Choroid plexus epithelial cell (primary cell): ENCODE measurements around the gene ZNF316.

ENCODE experiments used
- DNase-seq: peaks from one replicate; pipeline ENCODE4 v3.0.0-alpha.2; 2010; ENCODE audit warnings: low read depth
- H3K4me3 ChIP-seq: 2 replicates; pipeline ENCODE4 v1.5.1; 2011; ENCODE audit warnings: low read depth, mild to moderate bottlenecking, control low read depth, low read length, moderate library complexity
- TF ChIP-seq, protein P1 (sequence below): conservative IDR thresholded peaks from 2 replicates; pipeline ENCODE4 v1.5.1; 2011; ENCODE audit warnings: low read depth, mild to moderate bottlenecking, control low read depth, inconsistent platforms, low read length, moderate library complexity

ZNF316 gene

DNA sequence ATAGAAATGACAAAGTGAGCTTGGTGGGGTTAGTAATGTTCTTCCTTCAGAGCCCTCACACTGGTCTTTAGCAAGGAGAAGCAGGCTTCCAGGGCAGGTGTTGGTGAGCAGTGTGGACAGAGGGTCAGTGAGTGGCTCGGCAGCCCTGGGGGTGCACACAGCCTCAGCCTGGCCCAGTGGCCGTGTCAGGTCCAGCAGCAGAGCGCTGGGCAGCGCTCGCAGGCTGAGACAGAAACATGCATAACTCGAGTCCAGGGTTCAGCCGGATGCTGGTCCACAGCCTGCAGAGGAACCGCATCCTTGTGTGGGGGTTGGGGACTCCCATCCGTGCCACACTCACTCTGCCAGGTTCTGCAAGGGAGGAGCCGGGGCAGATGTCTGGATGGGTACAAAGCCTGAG is 32.7 kb upstream of the ZNF316 start:
- TF ChIP-seq, protein P1, sequence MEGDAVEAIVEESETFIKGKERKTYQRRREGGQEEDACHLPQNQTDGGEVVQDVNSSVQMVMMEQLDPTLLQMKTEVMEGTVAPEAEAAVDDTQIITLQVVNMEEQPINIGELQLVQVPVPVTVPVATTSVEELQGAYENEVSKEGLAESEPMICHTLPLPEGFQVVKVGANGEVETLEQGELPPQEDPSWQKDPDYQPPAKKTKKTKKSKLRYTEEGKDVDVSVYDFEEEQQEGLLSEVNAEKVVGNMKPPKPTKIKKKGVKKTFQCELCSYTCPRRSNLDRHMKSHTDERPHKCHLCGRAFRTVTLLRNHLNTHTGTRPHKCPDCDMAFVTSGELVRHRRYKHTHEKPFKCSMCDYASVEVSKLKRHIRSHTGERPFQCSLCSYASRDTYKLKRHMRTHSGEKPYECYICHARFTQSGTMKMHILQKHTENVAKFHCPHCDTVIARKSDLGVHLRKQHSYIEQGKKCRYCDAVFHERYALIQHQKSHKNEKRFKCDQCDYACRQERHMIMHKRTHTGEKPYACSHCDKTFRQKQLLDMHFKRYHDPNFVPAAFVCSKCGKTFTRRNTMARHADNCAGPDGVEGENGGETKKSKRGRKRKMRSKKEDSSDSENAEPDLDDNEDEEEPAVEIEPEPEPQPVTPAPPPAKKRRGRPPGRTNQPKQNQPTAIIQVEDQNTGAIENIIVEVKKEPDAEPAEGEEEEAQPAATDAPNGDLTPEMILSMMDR, result no peak
- DNase-seq, result no peak
- H3K4me3 ChIP-seq, result no peak overlapping the region

DNA sequence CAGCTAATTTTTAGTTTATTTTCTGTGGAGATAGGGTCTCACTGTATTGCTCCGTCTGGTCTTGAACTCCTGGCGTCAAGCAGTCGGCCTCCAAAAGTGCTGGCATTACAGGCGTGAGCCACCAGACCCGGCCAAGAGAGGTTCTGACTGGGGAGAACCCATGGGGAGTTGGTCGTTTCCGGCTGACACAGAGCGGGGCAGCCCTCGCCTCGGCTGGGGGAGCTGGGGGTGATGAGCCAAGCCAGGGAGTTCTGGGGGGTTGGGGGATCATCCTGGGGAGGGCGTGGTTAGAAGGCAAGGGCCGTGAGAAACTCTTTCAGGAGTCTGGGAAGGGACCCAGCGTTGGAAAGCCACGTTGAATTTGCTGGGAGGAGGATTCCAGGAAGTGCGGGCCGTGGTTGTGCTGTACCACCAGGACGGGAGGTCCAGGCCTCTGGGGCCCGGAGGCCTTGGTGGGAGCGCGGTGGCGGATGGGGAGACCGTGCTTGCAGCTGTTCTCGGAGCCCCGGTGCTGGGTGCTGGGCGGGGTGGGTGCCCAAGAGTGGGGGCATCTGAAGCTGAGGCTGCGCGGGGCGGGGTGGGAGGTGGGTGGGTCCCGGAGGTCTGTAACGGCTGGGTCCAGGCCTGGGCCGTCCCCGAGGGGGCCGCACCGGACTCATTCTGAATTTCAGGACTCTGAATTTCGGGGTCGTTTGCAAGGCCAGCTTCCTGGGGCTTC is 30.1 kb upstream of the ZNF316 start:
- DNase-seq, result no peak
- no peak overlapping the region for H3K4me3 ChIP-seq
- TF ChIP-seq, protein P1, result no peak

DNA sequence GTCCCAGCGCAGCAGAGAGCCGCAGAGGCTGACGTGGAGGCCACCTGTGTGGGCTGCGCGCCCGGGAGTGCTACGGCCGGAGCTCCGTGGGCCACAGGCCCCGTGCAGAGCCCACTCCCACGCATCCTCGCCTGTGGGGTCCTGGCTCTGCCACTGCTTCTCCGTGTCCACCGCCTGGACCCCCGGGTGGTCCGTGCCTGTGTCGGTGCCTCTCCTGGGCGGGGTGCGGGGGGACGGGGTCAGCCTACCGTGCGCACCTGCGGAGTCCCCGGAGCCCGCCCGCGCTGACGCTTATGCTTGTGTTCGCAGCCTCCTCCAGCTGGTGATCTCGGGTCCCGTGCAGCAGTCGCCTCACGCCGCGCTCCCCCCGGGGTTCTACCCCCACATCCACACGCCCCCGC is 29.5 kb upstream of the ZNF316 start:
- TF ChIP-seq, protein P1, result no peak

DNA sequence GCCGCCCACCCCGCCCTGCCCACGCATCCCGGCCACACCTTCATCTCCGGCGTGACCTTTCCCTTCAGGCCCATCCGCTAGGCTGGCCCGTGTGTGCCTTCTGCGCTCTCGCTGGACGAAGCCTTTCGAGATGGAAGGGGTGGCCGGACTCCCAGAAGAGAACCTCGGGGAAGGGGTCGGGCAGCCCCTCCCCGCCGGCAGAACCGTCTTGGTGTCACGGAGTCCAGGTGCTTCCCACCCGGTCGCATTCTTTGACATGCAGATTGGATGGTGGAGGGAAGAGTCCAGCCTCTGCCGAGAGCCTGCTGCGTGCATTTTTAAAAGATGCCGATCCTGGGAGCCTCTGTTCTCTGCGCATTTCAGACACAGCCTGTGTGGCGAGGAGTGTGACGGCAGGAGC is 29.0 kb upstream of the ZNF316 start:
- DNase-seq, result no peak

More for the DNA sequence above, 29.5 kb upstream of the ZNF316 start:
- DNase-seq, result no peak
- no peak overlapping the region for H3K4me3 ChIP-seq

DNA sequence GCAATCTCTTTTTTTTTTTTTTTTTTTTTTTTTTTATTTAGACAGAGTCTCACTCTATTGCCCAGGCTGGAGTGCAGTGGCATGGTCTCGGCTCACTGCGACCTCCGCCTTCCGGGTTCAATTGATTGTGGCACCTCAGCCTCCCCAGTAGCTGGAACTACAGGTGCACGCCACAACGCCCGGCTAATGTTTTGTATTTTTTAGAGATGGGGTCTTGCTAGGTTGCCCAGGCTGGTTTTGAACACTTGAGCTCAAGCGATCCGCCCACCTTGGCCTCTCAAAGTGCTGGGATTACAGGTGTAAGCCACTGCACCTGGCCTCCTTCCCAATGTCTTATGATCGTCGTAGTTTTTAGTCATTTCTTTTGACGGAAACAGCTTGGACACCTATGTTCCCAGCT is 28.3 kb upstream of the ZNF316 start:
- TF ChIP-seq, protein P1, result no peak
- no peak for DNase-seq
- H3K4me3 ChIP-seq, result no peak overlapping the region

More for the DNA sequence above, 29.0 kb upstream of the ZNF316 start:
- TF ChIP-seq, protein P1, result no peak
- no peak overlapping the region for H3K4me3 ChIP-seq

DNA sequence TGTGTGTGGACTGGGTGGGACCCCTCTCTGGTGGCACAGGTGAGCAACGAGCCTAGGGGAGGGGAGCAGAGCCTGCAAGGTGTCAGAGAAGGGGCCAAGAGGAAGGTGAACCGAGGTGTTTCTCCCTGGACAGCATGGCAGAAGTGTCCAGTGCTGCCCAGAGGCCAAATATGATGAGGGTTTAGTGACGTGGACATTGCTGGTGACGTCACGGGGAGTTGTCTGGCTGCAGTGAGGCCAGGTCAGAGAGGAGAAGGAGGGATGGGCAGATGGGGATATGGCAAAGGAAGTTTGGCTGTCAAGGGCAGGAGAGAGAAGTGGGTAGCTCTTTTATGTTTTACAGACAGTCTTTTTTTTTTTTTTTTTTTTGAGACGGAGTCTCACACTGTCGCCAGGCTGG is 24.3 kb upstream of the ZNF316 start:
- TF ChIP-seq, protein P1, result no peak
- DNase-seq, result no peak
- H3K4me3 ChIP-seq, result no peak overlapping the region

DNA sequence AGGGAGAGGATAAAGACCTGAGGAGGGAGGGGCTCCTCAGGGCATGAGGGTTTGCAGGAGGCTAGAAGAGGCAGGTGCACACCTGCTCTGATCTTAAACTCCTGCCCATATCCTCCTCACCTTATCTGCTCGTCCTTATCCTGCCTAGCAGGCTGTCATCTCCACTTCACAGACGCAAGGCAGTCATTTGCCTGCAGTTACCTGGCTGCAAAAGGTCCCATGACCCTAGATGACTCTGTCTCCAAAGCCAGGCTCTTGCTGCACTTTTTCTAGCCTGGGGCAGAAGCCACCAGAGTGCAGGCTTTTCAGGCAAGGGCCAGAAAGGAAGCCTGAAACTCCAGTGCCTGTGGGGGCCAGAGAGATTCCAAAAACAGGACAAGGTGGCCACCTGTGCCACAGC is 23.4 kb upstream of the ZNF316 start:
- no peak overlapping the region for H3K4me3 ChIP-seq
- no peak for DNase-seq
- TF ChIP-seq, protein P1, result no peak
